DOHH2 (cell line): ENCODE results near the gene RABGAP1.

Source experiments
- H3F3A ChIP-seq: fragments of 200-600 bp; sonication (generic), shearing (Covaris generic); 2 replicates; pipeline ENCODE4 v1.6.0; 2016; ENCODE audit warnings: antibody characterized with exemption, mild to moderate bottlenecking; ENCODE audit not compliant: control insufficient read depth, insufficient read depth
- H3K27ac ChIP-seq: fragments of 200-600 bp; sonication (generic); 2 replicates; pipeline ENCODE4 v1.5.1; 2014; ENCODE audit warnings: low read depth, mild to moderate bottlenecking, low read length, moderate library complexity
- H3K27me3 ChIP-seq: fragments of 200-600 bp; sonication (generic); 2 replicates; pipeline ENCODE4 v1.6.1; 2014; ENCODE audit warnings: mild to moderate bottlenecking, low read length, mixed read lengths; ENCODE audit not compliant: control insufficient read depth
- H3K36me3 ChIP-seq: fragments of 200-600 bp; sonication (generic); 2 replicates; pipeline ENCODE4 v1.6.1; 2014; ENCODE audit warnings: mild to moderate bottlenecking, low read length, moderate library complexity, mixed read lengths; ENCODE audit not compliant: control insufficient read depth
- H3K4me1 ChIP-seq: fragments of 200-600 bp; sonication (generic); 2 replicates; pipeline ENCODE4 v1.6.1; 2014; ENCODE audit warnings: mild to moderate bottlenecking, low read length, mixed read lengths; ENCODE audit not compliant: control insufficient read depth
- H3K4me2 ChIP-seq: fragments of 200-600 bp; sonication (generic); 2 replicates; pipeline ENCODE4 v1.6.0; 2014; ENCODE audit warnings: mild to moderate bottlenecking, low read length, moderate library complexity
- H3K4me3 ChIP-seq: fragments of 200-600 bp; sonication (generic); 2 replicates; pipeline ENCODE4 v1.5.1; 2014; ENCODE audit warnings: mild to moderate bottlenecking, low read length, mixed read lengths
- H3K79me2 ChIP-seq: fragments of 200-600 bp; sonication (generic); 2 replicates; pipeline ENCODE4 v1.6.1; 2014; ENCODE audit warnings: mild to moderate bottlenecking, low read length, mixed read lengths; ENCODE audit not compliant: control insufficient read depth
- H3K9me2 ChIP-seq: fragments of 200-600 bp; sonication (generic); replicated peaks from 2 replicates; pipeline ENCODE4 v1.6.1; 2014; ENCODE audit warnings: mild to moderate bottlenecking, low read length, mixed read lengths; ENCODE audit not compliant: control insufficient read depth
- H3K9me3 ChIP-seq: fragments of 200-600 bp; sonication (generic); 2 replicates; pipeline ENCODE4 v1.6.1; 2014; ENCODE audit warnings: antibody characterized with exemption, low read length, mixed read lengths; ENCODE audit not compliant: control insufficient read depth, insufficient read depth
- H4K20me1 ChIP-seq: fragments of 200-600 bp; sonication (generic); 2 replicates; pipeline ENCODE4 v1.6.0; 2014; ENCODE audit warnings: low read depth, mild to moderate bottlenecking, antibody characterized with exemption, low read length, moderate library complexity; ENCODE audit not compliant: control insufficient read depth, insufficient read depth
- CTCF ChIP-seq: fragments of 200-600 bp; sonication (generic); IDR thresholded peaks from one replicate; pipeline ENCODE4 v1.5.1; 2014; ENCODE audit warnings: antibody characterized with exemption, mild to moderate bottlenecking, low read depth, low read length; ENCODE audit not compliant: poor library complexity, severe bottlenecking
- EZH2phosphoT487 ChIP-seq: fragments of 200-600 bp; sonication (generic); IDR thresholded peaks from 2 replicates; pipeline ENCODE4 v1.6.1; 2017; ENCODE audit warnings: borderline replicate concordance, mild to moderate bottlenecking, antibody characterized with exemption, low read length, moderate library complexity, mixed read lengths

Gene RABGAP1

GRCh38 chr9:122939601-122940000 is 1.2 kb upstream of the RABGAP1 start:
- peaks cover 21% of the 10 kb centered on the region for H3K4me1 ChIP-seq
- H3K79me2 ChIP-seq, result peaks cover 55% of the 10 kb centered on the region
- no peak overlapping the region; the same call in 1 of the 2 replicates for H3K4me2 ChIP-seq
- H3K27ac ChIP-seq, result no peak overlapping the region
- peaks cover 10% of the 10 kb centered on the region; the same call in 1 of the 2 replicates for H4K20me1 ChIP-seq
- peaks cover 8% of the 10 kb centered on the region; the same call in 1 of the 2 replicates for H3F3A ChIP-seq
- H3K36me3 ChIP-seq, result peaks cover 31% of the 10 kb centered on the region
- no peaks in the 10 kb centered on the region for H3K9me3 ChIP-seq
- no peak overlapping the region for H3K4me3 ChIP-seq
- no peak for TF ChIP-seq EZH2phosphoT487
- no peak for TF ChIP-seq CTCF
- no peaks in the 10 kb centered on the region for H3K9me2 ChIP-seq
- H3K27me3 ChIP-seq, result no peaks in the 10 kb centered on the region

GRCh38 chr9:122940454-122940748 is 419 bp upstream of the RABGAP1 start:
- Histone ChIP-seq H4K20me1 (peaks cover 10% of the 10 kb centered on the region; the same call in 1 of the 2 replicates), H3K9me3 (no peaks in the 10 kb centered on the region), H3K4me1 (peaks cover 24% of the 10 kb centered on the region), H3K27ac (no peak overlapping the region), H3K4me3 (peak overlapping the region; percentile 70), H3K9me2 (no peaks in the 10 kb centered on the region), H3K27me3 (no peaks in the 10 kb centered on the region), H3K4me2 (peak overlapping the region; percentile 76), H3F3A (peaks cover 8% of the 10 kb centered on the region; the same call in 1 of the 2 replicates), H3K36me3 (peaks cover 35% of the 10 kb centered on the region), H3K79me2 (peaks cover 55% of the 10 kb centered on the region)
- TF ChIP-seq EZH2phosphoT487 (no peak), CTCF (no peak)

- Histone ChIP-seq H3K4me3 (peak overlapping the region; percentile 81), H3K27me3 (no peaks in the 10 kb centered on the region), H3K4me1 (peaks cover 26% of the 10 kb centered on the region), H4K20me1 (peaks cover 10% of the 10 kb centered on the region; the same call in 1 of the 2 replicates), H3K36me3 (peaks cover 35% of the 10 kb centered on the region), H3K9me2 (no peaks in the 10 kb centered on the region), H3K79me2 (peaks cover 57% of the 10 kb centered on the region), H3F3A (peaks cover 8% of the 10 kb centered on the region; the same call in 1 of the 2 replicates), H3K9me3 (no peaks in the 10 kb centered on the region), H3K27ac (peak overlapping the region; percentile 29), H3K4me2 (peak overlapping the region; percentile 94)
- TF ChIP-seq EZH2phosphoT487, result no peak
- no peak for TF ChIP-seq CTCF
Observed at GRCh38 chr9:122941582-122942234, 888 bp downstream of the RABGAP1 start.
